Activated CD4-positive, alpha-beta T cell treated with anti-CD3 and anti-CD28 coated beads for 36 hours (primary cell): Measurements from ENCODE around the gene NDRG2. TPM values are rescaled to one million over a fixed set of nuclear protein-coding genes. Genes with fewer than 3 reads are reported as not detected.

ENCODE experiments used
- ATAC-seq: fragments of 200-7000 bp; cut with Tn5 transposase; one replicate; pipeline ENCODE4 v1.10.0; 2021; ENCODE audit warnings: mild to moderate bottlenecking, moderate library complexity
- CTCF ChIA-PET: fragments of 350-600 bp; sonication (Branson Sonifier 250); formaldehyde crosslinking; loops from one replicate; lab custom pipeline; 2021; ENCODE audit warnings: antibody characterized with exemption; lab: Charles Lee
- POLR2A ChIA-PET: fragments of 350-600 bp; sonication (Branson Sonifier 250); formaldehyde crosslinking; loops from one replicate; lab custom pipeline; 2021; ENCODE audit warnings: antibody characterized with exemption, inconsistent platforms; lab: Charles Lee
- DNase-seq: peaks from one replicate; pipeline ENCODE4 v3.0.0-alpha.2; 2020
- H3K27ac Mint-ChIP-seq: one replicate; pipeline ENCODE4 v1.8.0; 2021; ENCODE audit warnings: mixed read lengths
- H3K27me3 Mint-ChIP-seq: one replicate; pipeline ENCODE4 v1.8.0; 2021; ENCODE audit warnings: mixed read lengths
- H3K36me3 Mint-ChIP-seq: one replicate; pipeline ENCODE4 v1.8.0; 2021; ENCODE audit warnings: low read depth, mixed read lengths
- H3K4me1 Mint-ChIP-seq: one replicate; pipeline ENCODE4 v1.8.0; 2021; ENCODE audit warnings: mixed read lengths
- H3K4me3 Mint-ChIP-seq: one replicate; pipeline ENCODE4 v1.8.0; 2021; ENCODE audit warnings: mild to moderate bottlenecking, moderate library complexity, mixed read lengths
- H3K9me3 Mint-ChIP-seq: one replicate; pipeline ENCODE4 v1.8.0; 2021; ENCODE audit warnings: low read depth, mixed read lengths
- intact Hi-C, 2 experiments: fragments of 100-400 bp; cut with DNase I in 1 of 2; cut with micrococcal nuclease in 1 of 2; formaldehyde crosslinking; loops; one replicate each; pipeline versions ENCODE4 v1.14.2 to v1.15.1; 2022 to 2024; cut with DNase I, micrococcal nuclease
- total RNA-seq, 2 experiments: library from RNA; stranded (reverse); gene quantifications; one replicate each; pipeline ENCODE4 v1.2.3, GENCODE V29; 2021

The NDRG2 gene
- total RNA-seq, 2 experiments from 2014 or later, result 5.5 to 7.0 TPM

GRCh38 chr14:21055432-21056117 lies 30.7 kb upstream of the NDRG2 start:
- POLR2A ChIA-PET, result no interaction called here
- DNase-seq (no peak), ATAC-seq (no peak)
- peaks cover 2% of the 10 kb centered on the region for H3K4me1 Mint-ChIP-seq
- peaks cover 7% of the 10 kb centered on the region for H3K27me3 Mint-ChIP-seq
- intact Hi-C loops, result no loop called here
- CTCF ChIA-PET, result no interaction called here
- H3K4me3 Mint-ChIP-seq, result no peak overlapping the region
- H3K27ac Mint-ChIP-seq, result no peak overlapping the region
- H3K9me3 Mint-ChIP-seq, result no peaks in the 10 kb centered on the region
- no peaks in the 10 kb centered on the region for H3K36me3 Mint-ChIP-seq

DNA sequence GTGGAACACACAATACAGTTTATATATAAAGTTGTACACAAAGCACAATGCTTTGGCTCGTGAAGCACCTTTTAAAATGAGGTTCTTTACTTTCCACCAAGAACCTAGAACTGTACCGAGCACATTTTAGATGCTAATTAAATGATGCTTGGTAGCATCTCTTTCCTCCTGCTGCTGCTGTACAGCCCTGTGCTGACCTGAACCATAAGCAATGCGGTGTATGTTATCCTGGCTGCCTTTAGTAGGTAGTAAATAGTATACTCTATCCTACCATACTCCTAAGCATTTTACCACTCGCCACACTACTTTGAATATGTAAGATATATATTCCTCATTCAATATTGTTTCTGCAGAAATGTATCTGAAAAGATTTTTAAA lies 29.9 kb upstream of the NDRG2 start:
- ChIA-PET CTCF (no interaction called here), POLR2A (no interaction called here)
- peaks cover under 1% of the 10 kb centered on the region for H3K27me3 Mint-ChIP-seq

GRCh38 chr14:21054123-21054767 lies 29.4 kb upstream of the NDRG2 start:
- Mint-ChIP-seq H3K4me1 (peaks cover 2% of the 10 kb centered on the region), H3K4me3 (no peak overlapping the region), H3K27ac (no peak overlapping the region), H3K36me3 (no peaks in the 10 kb centered on the region), H3K27me3 (no peaks in the 10 kb centered on the region), H3K9me3 (no peaks in the 10 kb centered on the region)
- ATAC-seq, result peak; percentile 87
- ChIA-PET CTCF (interaction anchor here (0.7 to 1.0 kb wide), 3 partner anchors 21 to 43 kb away, joined by 3 to 4 read pairs (median 3); no protein-coding TSS in a partner anchor), POLR2A (no interaction called here)
- intact Hi-C loops, result no loop called here
- DNase-seq, result no peak

More for the DNA sequence above, 29.9 kb upstream of the NDRG2 start:
- Mint-ChIP-seq H3K4me3 (no peak overlapping the region), H3K27ac (no peak overlapping the region), H3K36me3 (no peaks in the 10 kb centered on the region), H3K4me1 (peaks cover 2% of the 10 kb centered on the region), H3K9me3 (no peaks in the 10 kb centered on the region)
- intact Hi-C loops, result no loop called here
- DNase-seq (no peak), ATAC-seq (no peak)

GRCh38 chr14:21053184-21054122 lies 28.6 kb upstream of the NDRG2 start:
- Mint-ChIP-seq H3K27me3 (peaks cover 2% of the 10 kb centered on the region), H3K9me3 (no peaks in the 10 kb centered on the region), H3K4me1 (peaks cover 2% of the 10 kb centered on the region), H3K27ac (no peak overlapping the region), H3K36me3 (no peaks in the 10 kb centered on the region), H3K4me3 (no peak overlapping the region)
- POLR2A ChIA-PET, result no interaction called here
- no peak for ATAC-seq
- intact Hi-C loops, result no loop called here
- DNase-seq, result no peak
- CTCF ChIA-PET, result interaction anchor here (0.7 to 1.0 kb wide), 4 partner anchors 11 to 42 kb away, joined by 3 to 4 read pairs (median 3); no protein-coding TSS in a partner anchor

DNA sequence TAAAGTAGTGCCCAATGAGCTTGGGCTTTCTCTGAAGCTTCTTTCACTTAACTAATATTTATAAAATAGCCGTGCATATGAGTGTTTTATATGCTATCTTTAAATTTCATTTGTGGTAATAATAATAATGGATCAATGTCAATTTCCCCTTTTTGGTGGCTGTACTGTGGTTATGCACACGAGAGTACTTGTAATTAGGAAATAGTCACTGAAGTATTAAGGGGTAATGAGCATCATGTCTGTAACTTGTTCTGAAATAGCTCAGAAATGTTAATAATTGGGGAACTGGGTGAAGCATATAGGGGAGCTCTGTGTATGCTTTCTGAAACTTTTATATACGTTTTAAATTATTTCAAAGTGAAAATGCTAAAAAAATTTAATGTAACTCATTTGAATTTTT lies 25.7 kb upstream of the NDRG2 start:
- ATAC-seq, result no peak
- peaks cover 3% of the 10 kb centered on the region for H3K27me3 Mint-ChIP-seq
- no peak overlapping the region for H3K4me3 Mint-ChIP-seq
- H3K9me3 Mint-ChIP-seq, result no peaks in the 10 kb centered on the region
- CTCF ChIA-PET, result interaction anchor here (1.2 to 3.1 kb wide), 3 partner anchors 11 to 41 kb away, joined by 4 to 16 read pairs (median 12); no protein-coding TSS in a partner anchor
- no peak for DNase-seq
- intact Hi-C loops, result no loop called here
- POLR2A ChIA-PET, result no interaction called here
- no peaks in the 10 kb centered on the region for H3K36me3 Mint-ChIP-seq
- H3K27ac Mint-ChIP-seq, result no peak overlapping the region
- H3K4me1 Mint-ChIP-seq, result peaks cover 2% of the 10 kb centered on the region

- H3K36me3 Mint-ChIP-seq, result no peaks in the 10 kb centered on the region
- H3K9me3 Mint-ChIP-seq, result no peaks in the 10 kb centered on the region
- no peak for DNase-seq
- ATAC-seq, result no peak
- H3K27ac Mint-ChIP-seq, result no peak overlapping the region
- intact Hi-C loops, result no loop called here
- H3K27me3 Mint-ChIP-seq, result peaks cover 3% of the 10 kb centered on the region
- CTCF ChIA-PET, result interaction anchor here (3.1 to 3.9 kb wide), 2 partner anchors 9 to 34 kb away, joined by 16 to 19 read pairs; no protein-coding TSS in a partner anchor
- POLR2A ChIA-PET, result no interaction called here
- H3K4me1 Mint-ChIP-seq, result peaks cover 6% of the 10 kb centered on the region
- H3K4me3 Mint-ChIP-seq, result no peak overlapping the region
Observed at GRCh38 chr14:21049271-21049673, 24.4 kb upstream of the NDRG2 start.

GRCh38 chr14:21048638-21049037 lies 23.8 kb upstream of the NDRG2 start:
- peaks cover 3% of the 10 kb centered on the region for H3K27me3 Mint-ChIP-seq
- intact Hi-C loops, result no loop called here
- H3K36me3 Mint-ChIP-seq, result no peaks in the 10 kb centered on the region
- ATAC-seq (no peak), DNase-seq (no peak)
- CTCF ChIA-PET, result interaction anchor here (3.1 to 3.9 kb wide), 2 partner anchors 9 to 34 kb away, joined by 16 to 19 read pairs; no protein-coding TSS in a partner anchor
- peaks cover 6% of the 10 kb centered on the region for H3K4me1 Mint-ChIP-seq
- no peak overlapping the region for H3K27ac Mint-ChIP-seq
- H3K4me3 Mint-ChIP-seq, result no peak overlapping the region
- H3K9me3 Mint-ChIP-seq, result no peaks in the 10 kb centered on the region
- POLR2A ChIA-PET, result no interaction called here

DNA sequence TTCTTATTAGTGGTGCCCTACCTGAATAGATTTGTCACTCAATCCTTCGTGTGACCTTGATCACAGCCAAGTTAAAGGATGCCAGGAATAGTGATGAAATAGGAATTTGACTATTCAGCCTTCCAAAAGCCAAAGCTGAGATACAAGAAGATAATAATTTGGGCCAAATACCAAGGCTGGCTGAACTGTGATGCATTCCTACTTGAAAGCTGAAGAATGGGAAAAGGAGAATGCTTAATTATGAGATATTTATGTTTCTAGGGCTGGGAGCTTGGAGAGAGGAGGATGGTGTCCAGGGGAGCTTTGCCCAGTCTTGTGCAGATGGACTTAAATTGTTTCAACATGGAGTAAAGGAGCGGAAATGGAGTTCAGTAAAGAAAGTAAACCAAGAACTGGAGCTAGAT lies 22.5 kb upstream of the NDRG2 start:
- DNase-seq (no peak), ATAC-seq (no peak)
- intact Hi-C loops, result no loop called here
- Mint-ChIP-seq H3K4me1 (peaks cover 6% of the 10 kb centered on the region), H3K9me3 (no peaks in the 10 kb centered on the region), H3K4me3 (no peak overlapping the region), H3K27ac (no peak overlapping the region), H3K36me3 (no peaks in the 10 kb centered on the region), H3K27me3 (peaks cover 6% of the 10 kb centered on the region)
- POLR2A ChIA-PET, result no interaction called here
- CTCF ChIA-PET, result interaction anchor here (0.6 to 3.9 kb wide), 10 partner anchors 13 to 189 kb away, joined by 3 to 19 read pairs (median 4); partner anchors contain the start of gene RNASE13

DNA sequence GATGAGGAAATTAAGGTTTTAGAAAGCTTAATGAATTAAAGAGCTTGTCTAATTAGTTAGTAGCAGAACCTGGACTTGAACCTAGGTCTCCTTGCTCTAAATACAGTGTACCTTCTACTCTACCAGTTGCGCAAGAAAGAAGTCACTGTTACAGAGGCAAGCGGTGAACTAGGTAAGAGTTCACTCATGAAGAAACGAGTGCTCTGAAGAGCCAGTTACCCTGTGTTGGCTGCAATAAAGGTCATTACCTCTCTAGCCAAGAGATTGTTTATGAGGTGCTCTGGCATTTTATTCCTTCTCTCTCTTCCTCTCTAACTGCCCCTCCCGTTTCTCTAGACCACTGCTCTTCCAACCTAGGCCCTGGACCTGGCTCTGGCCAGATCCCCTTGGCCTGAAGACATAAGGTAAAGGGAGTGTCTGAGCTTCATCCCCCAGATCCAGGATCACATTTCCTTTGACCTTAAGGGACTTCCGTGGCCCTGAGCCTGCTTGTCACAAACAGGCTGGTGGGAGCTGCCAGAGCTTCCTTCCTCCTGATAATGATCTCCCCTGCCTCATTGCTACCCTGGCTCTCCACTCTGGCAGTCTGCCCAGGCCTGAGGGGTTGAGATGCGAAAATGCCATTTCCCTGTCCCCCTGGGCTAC lies 19.2 kb upstream of the NDRG2 start:
- Mint-ChIP-seq H3K4me1 (peaks cover 6% of the 10 kb centered on the region), H3K27ac (no peak overlapping the region), H3K27me3 (peaks cover 8% of the 10 kb centered on the region), H3K4me3 (no peak overlapping the region), H3K9me3 (no peaks in the 10 kb centered on the region), H3K36me3 (no peaks in the 10 kb centered on the region)
- intact Hi-C loops, result no loop called here
- ChIA-PET CTCF (interaction anchor here (0.6 to 3.0 kb wide), 7 partner anchors 11 to 149 kb away, joined by 3 to 24 read pairs (median 4); no protein-coding TSS in a partner anchor), POLR2A (no interaction called here)
- no peak for DNase-seq
- ATAC-seq, result no peak

- no peaks in the 10 kb centered on the region for H3K9me3 Mint-ChIP-seq
- DNase-seq, result no peak
- no peaks in the 10 kb centered on the region for H3K36me3 Mint-ChIP-seq
- peaks cover 6% of the 10 kb centered on the region for H3K27me3 Mint-ChIP-seq
- ChIA-PET CTCF (interaction anchor here (0.6 to 3.0 kb wide), 8 partner anchors 10 to 149 kb away, joined by 3 to 24 read pairs (median 4); no protein-coding TSS in a partner anchor), POLR2A (no interaction called here)
- H3K27ac Mint-ChIP-seq, result no peak overlapping the region
- H3K4me3 Mint-ChIP-seq, result no peak overlapping the region
- no peak for ATAC-seq
- peaks cover 6% of the 10 kb centered on the region for H3K4me1 Mint-ChIP-seq
- intact Hi-C loops, result no loop called here
Observed at GRCh38 chr14:21043387-21043973, 18.6 kb upstream of the NDRG2 start.
